Colonic mucosa (tissue), 4 donors: Measurements from ENCODE around the gene GIMAP8. TPM values are rescaled to one million over a fixed set of nuclear protein-coding genes. Genes with fewer than 3 reads are reported as not detected.

ENCODE experiments used
- DNase-seq: peaks from one replicate; pipeline ENCODE4 v3.0.0-alpha.2; 2020
- H3K27ac ChIP-seq: fragments of 200-600 bp; one replicate; pipeline ENCODE4 v1.8.0; 2021
- H3K27me3 ChIP-seq: fragments of 200-600 bp; one replicate; pipeline ENCODE4 v1.8.0; 2021
- H3K36me3 ChIP-seq: fragments of 200-600 bp; one replicate; pipeline ENCODE4 v1.8.0; 2021
- H3K4me1 ChIP-seq: fragments of 200-600 bp; one replicate; pipeline ENCODE4 v1.8.0; 2021; ENCODE audit warnings: mild to moderate bottlenecking
- H3K4me3 ChIP-seq: fragments of 200-600 bp; one replicate; pipeline ENCODE4 v1.8.0; 2021
- H3K9ac ChIP-seq, 2 donors: one replicate each; pipeline ENCODE4 v1.7.0; 2013; ENCODE audit warnings: control low read depth in 2 of 2, low read depth in 2 of 2, low read length in 2 of 2
- H3K9me3 ChIP-seq: fragments of 200-600 bp; one replicate; pipeline ENCODE4 v1.8.0; 2021
- intact Hi-C: fragments of 100-400 bp; cut with DNase I; formaldehyde crosslinking; loops from one replicate; pipeline ENCODE4 v1.14.1; 2022
- total RNA-seq, 2 donors: library from RNA; stranded (reverse); fragmentation: NEBNext Ultra II Directional in 1 of 2; extraction: Animal tissue kit (Norgen Biotek cat#: 25700) in 1 of 2; gene quantifications; one replicate each; pipeline ENCODE4 v1.2.1, GENCODE V29; 2021
- TF ChIP-seq, protein P1 (sequence below): fragments of 200-600 bp; IDR thresholded peaks from one replicate; pipeline ENCODE4 v1.8.0; 2022; ENCODE audit warnings: antibody characterized with exemption, mild to moderate bottlenecking
- donor health status: healthy.
- donor health status: DM: no; HTN: no; CAD: no.
- donor health status: DM: no; HTN: no; CAD: no.

The GIMAP8 gene
- total RNA-seq, 2 donors from 2014 or later = 3.4 to 4.5 TPM

DNA sequence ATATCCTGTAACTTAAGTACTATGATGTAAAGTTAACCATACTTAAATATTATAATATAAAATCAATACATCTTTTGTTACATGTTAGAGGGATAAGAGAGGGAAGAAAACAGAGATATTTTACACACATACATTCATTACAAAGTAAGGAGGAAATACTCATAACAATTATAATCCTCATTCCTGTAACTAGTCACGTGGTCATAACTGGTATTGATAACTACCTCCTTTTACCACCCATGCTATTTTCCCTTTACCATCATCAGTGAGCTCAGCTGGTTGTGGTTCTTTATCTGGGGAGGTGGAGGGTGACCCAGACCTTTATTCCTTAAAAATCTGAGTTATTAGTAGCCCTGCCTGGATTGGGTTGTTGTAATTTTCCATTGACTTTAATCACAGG lies 8.3 kb downstream of the GIMAP8 start:
- TF ChIP-seq, protein P1, sequence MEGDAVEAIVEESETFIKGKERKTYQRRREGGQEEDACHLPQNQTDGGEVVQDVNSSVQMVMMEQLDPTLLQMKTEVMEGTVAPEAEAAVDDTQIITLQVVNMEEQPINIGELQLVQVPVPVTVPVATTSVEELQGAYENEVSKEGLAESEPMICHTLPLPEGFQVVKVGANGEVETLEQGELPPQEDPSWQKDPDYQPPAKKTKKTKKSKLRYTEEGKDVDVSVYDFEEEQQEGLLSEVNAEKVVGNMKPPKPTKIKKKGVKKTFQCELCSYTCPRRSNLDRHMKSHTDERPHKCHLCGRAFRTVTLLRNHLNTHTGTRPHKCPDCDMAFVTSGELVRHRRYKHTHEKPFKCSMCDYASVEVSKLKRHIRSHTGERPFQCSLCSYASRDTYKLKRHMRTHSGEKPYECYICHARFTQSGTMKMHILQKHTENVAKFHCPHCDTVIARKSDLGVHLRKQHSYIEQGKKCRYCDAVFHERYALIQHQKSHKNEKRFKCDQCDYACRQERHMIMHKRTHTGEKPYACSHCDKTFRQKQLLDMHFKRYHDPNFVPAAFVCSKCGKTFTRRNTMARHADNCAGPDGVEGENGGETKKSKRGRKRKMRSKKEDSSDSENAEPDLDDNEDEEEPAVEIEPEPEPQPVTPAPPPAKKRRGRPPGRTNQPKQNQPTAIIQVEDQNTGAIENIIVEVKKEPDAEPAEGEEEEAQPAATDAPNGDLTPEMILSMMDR = no peak
- no peak overlapping the region for H3K27ac ChIP-seq
- no peaks in the 10 kb centered on the region for H3K36me3 ChIP-seq
- intact Hi-C loops = no loop called here
- H3K4me3 ChIP-seq = no peak overlapping the region
- no peaks in the 10 kb centered on the region for H3K4me1 ChIP-seq
- no peak overlapping the region for H3K9ac ChIP-seq
- H3K9me3 ChIP-seq = no peaks in the 10 kb centered on the region
- no peak for DNase-seq
- no peaks in the 10 kb centered on the region for H3K27me3 ChIP-seq

DNA sequence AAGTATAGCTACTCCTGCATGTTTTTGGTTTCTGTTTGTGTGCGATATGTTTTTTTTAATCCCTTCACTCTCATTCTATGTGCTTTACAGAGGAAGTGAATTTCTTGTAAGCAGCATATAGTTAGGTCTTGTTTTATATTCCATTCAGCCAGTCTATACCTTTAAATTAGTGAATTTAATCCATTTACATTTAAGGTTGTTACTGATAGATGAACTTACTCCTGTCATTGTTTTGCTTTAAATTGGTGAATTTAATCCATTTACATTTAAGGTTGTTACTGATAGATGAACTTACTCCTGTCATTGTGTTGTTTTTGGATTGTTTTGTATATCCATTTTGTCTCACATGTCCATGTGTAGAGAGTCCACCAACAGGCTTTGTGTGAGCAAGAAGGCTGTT lies 11.1 kb downstream of the GIMAP8 start:
- no peak for DNase-seq
- H3K27ac ChIP-seq = no peak overlapping the region
- no peaks in the 10 kb centered on the region for H3K4me1 ChIP-seq
- H3K27me3 ChIP-seq = no peaks in the 10 kb centered on the region
- no peak overlapping the region for H3K9ac ChIP-seq
- TF ChIP-seq, protein P1 = no peak
- no peaks in the 10 kb centered on the region for H3K36me3 ChIP-seq
- H3K9me3 ChIP-seq = no peaks in the 10 kb centered on the region
- H3K4me3 ChIP-seq = no peak overlapping the region
- intact Hi-C loops = no loop called here

DNA sequence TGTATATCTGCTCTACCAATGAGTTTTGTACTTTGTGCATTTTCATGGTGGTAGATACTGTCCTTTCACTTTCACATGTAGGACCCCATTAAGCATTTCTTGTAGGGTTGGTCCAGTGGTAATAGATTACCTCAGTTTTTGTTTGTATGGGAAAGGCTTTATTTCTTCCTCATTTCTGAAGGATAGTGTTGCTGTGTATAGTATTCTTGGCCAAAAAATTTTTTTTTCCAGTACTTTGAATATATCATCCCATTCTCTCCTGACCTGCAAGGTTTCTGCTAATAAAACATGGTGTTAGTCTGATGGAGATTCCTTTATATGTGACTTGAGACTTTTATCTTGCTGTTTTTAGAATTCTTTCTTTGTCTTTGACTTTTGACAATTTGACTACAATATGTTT lies 12.0 kb downstream of the GIMAP8 start:
- Histone ChIP-seq H3K9me3 (no peaks in the 10 kb centered on the region), H3K9ac (no peak overlapping the region), H3K27ac (no peak overlapping the region), H3K27me3 (no peaks in the 10 kb centered on the region), H3K36me3 (no peaks in the 10 kb centered on the region), H3K4me3 (no peak overlapping the region), H3K4me1 (no peaks in the 10 kb centered on the region)
- intact Hi-C loops = no loop called here
- no peak for DNase-seq
- TF ChIP-seq, protein P1 = no peak

DNA sequence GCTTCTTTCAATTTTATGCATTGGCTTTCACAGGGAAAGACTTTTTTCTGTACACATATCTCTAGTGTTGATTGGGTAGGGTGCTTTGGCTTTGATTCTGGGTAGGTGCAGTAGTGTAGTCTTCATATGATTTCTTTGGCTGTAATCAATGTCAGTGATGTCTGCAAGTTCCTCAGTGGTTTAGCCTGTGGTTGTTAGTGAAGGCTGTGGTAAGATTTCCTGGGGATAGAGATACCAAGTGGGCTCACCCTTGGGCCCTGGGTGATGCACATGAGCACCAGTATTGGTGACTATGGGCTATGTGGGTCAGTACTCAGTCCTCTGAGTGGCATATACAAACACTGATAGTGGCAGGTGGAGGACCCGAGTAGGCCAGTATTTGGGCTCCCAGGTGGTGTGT lies 13.0 kb downstream of the GIMAP8 start:
- no peak overlapping the region for H3K9ac ChIP-seq
- no peak for DNase-seq
- H3K4me1 ChIP-seq = no peaks in the 10 kb centered on the region
- H3K36me3 ChIP-seq = no peaks in the 10 kb centered on the region
- intact Hi-C loops = no loop called here
- no peak overlapping the region for H3K27ac ChIP-seq
- H3K9me3 ChIP-seq = no peaks in the 10 kb centered on the region
- TF ChIP-seq, protein P1 = no peak
- no peaks in the 10 kb centered on the region for H3K27me3 ChIP-seq
- H3K4me3 ChIP-seq = no peak overlapping the region

DNA sequence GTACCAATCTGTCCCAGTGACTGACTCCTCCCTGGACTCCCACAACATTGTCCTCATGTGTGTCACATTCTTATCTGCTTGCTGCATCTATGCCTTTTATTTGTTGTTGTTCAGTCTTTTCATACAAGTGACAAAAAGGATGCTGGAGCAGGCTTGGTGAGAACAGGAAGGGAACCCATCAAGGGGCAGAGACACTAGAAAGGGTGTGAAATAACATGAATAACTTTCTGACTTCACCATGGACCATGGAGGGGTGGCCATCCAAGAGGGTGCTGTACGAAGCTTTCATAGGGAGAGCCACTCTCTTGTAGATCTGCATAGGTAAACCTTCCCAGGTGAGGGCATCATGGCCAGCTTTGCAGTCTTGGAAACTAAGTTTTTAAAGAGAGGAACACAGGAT lies 14.5 kb downstream of the GIMAP8 start:
- Histone ChIP-seq H3K36me3 (no peaks in the 10 kb centered on the region), H3K4me1 (no peaks in the 10 kb centered on the region), H3K9me3 (no peaks in the 10 kb centered on the region), H3K9ac (no peak overlapping the region), H3K4me3 (no peak overlapping the region), H3K27ac (no peak overlapping the region), H3K27me3 (no peaks in the 10 kb centered on the region)
- TF ChIP-seq, protein P1 = no peak
- no peak for DNase-seq
- intact Hi-C loops = no loop called here

DNA sequence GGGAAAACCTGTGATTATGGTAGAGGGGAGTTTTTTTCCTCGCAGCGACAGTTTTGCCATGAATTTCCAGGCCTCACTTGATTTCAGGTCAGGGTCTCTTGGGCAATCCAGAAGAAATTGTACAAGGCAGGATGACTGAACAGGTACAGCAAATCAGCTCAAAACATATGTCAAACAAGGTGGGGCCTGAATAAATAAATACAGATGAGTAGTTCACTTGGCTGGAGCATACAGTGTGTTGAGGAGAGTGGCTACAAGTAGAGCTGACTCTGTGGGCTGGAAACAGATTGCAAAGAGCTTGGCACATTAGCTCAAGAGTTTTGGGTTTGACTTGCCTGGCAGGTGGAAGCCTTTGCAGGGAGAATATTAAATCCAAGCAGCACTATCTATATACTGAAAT lies 15.0 kb downstream of the GIMAP8 start:
- intact Hi-C loops = no loop called here
- Histone ChIP-seq H3K27me3 (no peaks in the 10 kb centered on the region), H3K9ac (no peak overlapping the region), H3K4me1 (no peaks in the 10 kb centered on the region), H3K4me3 (no peak overlapping the region), H3K27ac (no peak overlapping the region), H3K36me3 (no peaks in the 10 kb centered on the region), H3K9me3 (no peaks in the 10 kb centered on the region)
- TF ChIP-seq, protein P1 = no peak
- DNase-seq = no peak
